Inflammatory macrophage treated with lipopolysaccharide for 4 hours (primary cell): ENCODE data around the gene ZNF865.
A peak's percentile ranks its signal among the peaks of the same experiment; 100 is the strongest.
"Not testable (repeated sequence)": the region's sequence is repeated elsewhere in the genome, so short reads cannot be mapped to it uniquely, and the experiment has no call there.

ENCODE experiments used
- DNase-seq: peaks from one replicate; pipeline ENCODE4 v3.0.0-alpha.2; 2020

The ZNF865 gene

GRCh38 chr19:55605637-55606470 lies at the start of gene ZNF865:
Gene ZNF865, plus strand, starts transcription at chr19:55605647. Its CDS starts 7,972 bp downstream, at chr19:55613619.
- DNase-seq = peak; percentile 77

- no peak for DNase-seq
Observed at GRCh38 chr19:55559684-55560083, 45.8 kb upstream of the ZNF865 start.

DNA sequence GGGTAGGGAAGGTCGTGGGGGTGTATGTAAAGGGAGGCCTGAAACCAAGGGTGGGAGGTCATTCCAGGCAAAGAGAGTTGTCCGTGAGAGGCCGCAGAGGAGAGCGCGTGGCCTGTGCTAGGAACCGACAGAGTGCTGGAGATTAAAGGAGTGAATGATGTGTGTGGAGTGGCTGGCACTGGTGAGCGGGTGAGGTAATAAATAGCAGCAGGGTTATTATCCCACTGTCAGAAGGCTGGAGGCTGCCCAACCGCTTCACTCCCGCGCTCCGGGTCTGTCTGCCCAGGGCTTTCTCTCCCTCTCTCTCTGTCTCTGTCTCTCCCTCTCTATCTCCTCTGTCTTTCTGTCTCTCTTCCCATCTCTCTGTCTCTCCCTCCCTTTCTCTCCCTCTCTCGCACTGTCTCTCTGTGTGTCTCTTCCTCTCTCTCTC lies 42.2 kb upstream of the ZNF865 start:
- DNase-seq = no peak

DNA sequence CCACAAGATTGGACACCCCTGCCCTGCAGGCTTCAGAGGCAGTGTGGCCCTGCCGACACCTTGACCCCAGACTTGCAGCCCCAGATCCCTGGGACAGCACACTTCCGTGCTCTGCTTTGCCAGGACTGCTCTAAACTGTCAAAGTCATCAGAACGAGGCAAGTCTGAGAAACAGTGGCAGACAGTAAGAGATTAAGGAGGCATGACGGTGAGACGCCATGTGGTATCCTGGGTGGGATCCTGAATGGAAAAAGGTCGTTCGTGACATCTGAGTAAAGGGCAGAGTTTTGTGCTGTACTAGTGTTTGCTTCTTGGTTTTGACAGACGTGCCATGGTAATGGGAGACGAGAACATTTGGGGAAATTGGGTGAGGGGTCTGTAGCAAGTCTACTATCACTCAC lies 38.6 kb upstream of the ZNF865 start:
- no peak for DNase-seq

DNA sequence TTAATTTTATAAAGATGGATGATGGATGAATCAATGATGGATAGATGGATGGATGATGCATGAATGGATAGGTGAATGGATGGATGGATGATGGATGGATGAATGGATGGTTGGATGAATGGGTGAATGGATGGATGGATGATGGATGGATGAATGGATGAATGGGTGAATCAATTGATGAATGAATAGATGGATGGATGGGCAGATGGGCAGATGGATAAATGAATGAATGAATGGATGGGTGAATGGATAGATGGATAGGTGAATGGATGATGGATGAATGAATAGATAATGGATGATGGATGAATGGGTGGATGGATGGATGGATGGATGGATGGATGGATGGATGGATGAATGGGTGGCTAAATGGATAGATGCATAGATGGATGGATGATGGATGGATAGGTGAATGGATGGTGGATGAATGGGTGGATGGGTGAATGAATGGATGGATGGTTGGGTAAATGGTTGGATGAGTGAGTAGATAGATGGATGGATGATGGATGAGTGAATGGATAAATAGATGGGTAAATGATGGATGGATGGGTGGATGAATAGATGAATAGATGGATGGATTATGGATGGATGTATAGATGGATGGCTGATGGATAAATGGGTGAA lies 37.6 kb upstream of the ZNF865 start:
- DNase-seq = no peak

- not testable (repeated sequence) for DNase-seq
Observed at GRCh38 chr19:55569477-55569876, 36.0 kb upstream of the ZNF865 start.

DNA sequence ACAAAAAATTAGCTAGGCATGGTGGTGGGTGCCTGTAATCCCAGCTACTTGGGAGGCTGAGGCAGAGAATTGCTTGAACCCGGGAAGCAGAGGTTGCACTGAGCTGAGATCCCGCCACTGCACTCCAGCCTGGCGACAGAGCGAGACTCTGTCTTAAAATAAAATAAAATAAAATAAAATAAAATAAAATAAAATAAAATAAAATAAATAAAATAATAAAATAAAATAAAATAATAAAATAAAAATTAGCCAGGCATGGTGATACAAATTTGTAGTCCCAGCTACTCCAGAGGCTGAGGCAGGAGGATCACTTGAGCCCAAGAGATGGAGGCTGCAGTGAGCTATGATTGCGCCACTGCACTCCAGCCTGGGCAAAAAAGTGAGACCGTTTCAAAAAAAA lies 31.5 kb upstream of the ZNF865 start:
- DNase-seq = not testable (repeated sequence)

GRCh38 chr19:55576746-55577145 lies 28.7 kb upstream of the ZNF865 start:
- DNase-seq = no peak

- no peak for DNase-seq
Observed at GRCh38 chr19:55578031-55578760, 27.3 kb upstream of the ZNF865 start.

GRCh38 chr19:55578761-55579747 lies 26.4 kb upstream of the ZNF865 start:
- no peak for DNase-seq

GRCh38 chr19:55579766-55580621 lies 25.5 kb upstream of the ZNF865 start:
- DNase-seq = no peak

DNA sequence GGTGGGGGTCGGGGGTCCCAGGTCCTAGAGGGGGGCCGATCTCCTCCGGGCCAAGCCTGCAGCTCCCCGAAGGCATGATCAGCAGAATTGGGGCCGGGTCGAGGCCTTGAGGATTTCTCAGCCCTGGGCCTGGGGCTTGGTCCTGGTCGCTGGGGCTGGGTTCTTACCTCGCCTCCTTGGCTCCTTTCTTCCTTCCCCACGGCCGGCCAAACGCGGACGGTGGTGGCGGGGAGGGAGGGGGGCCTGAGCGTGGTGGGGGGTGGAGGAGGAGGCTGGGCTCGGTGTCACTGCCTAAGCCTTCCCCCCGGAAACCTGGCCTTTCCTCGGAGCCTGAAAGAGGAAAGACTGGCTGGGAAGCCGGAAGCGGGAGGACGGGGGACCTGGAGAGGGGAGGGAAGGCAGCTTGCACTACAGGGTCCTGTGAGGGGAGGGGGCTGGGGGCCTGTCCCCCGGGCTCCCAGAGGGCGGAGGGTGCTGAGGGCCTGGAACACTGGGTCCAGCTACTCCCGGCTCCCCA lies 24.8 kb upstream of the ZNF865 start, which contains the start of gene ZNF579:
TSS of gene ZNF579 (minus strand) at position 221 of the 517 bp plus-strand sequence. CDS start 1,209 bp downstream, outside the sequence.
- DNase-seq = peak; percentile 83

DNA sequence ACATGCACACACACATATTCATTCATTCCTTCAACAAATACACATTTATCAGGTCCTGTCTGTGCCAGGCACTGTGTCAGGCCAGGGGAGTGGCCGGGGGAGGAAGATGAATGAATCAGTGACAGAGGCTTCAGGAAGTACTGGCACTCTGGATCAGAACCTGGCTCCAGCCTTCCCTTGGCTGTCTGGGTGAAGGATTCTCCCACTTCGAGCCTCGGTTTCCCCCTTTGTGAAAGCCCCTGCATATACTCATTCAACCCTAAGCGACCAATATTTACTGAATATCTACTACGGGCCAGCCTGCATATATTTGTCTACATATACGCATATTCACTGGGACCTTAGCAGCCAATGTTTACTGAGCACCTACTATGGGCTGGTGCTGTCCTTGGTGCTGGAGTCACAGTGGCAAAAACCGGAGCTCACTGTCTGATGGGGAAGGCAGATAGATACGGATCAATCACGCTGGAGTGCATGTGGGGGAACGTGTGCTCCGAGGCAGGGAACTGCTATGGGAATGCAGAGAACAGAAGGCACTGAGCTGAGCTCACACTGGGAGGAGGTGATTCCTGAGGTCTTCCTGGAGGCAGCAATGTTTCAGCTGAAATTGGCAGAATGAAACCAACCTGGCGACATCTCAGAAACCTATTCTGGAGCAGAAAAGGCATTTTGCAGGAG lies 24.2 kb upstream of the ZNF865 start:
- no peak for DNase-seq

- DNase-seq = no peak
Observed at GRCh38 chr19:55581823-55582223, 23.6 kb upstream of the ZNF865 start.

- not testable (repeated sequence) for DNase-seq
Observed at GRCh38 chr19:55582284-55582683, 23.2 kb upstream of the ZNF865 start.

DNA sequence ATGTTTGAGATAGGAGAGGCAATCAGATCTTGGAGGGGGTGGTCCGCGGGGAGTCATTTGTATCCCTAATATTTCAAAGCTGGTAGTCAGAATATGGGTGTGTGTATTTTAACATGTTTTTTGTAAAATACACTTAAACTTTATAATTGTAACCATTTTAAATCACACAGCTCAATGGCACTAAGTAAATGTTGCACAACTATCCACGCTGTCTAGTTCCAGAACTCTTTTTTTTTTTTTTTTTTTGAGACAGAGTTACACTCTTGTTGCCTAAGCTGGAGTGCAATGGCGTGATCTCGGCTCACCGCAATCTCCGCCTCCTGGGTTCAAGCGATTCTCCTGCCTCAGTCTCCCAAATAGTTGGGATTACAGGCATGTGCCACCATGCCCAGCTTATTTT lies 21.6 kb upstream of the ZNF865 start:
- not testable (repeated sequence) for DNase-seq

DNA sequence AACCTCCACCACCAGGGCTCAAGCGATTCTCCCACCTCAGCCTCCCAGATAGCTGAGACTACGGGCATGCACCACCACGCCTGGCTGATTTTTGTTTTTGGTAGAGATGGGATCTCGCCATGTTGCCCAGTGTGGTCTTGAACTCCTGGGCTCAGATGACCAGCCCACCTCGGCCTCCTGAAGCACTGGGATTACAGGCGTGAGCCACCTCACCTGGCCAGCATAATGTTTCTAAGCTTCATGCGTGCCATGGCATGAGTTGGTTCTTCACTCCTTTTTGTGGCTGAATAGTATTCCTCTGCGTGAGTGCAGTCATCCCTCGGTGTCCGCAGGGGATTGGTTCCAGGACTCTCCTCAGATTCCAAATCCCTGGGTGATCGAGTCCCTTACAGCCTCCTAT lies 20.6 kb upstream of the ZNF865 start:
- DNase-seq = no peak

GRCh38 chr19:55585658-55586339 lies 19.6 kb upstream of the ZNF865 start:
- DNase-seq = no peak

GRCh38 chr19:55586976-55587668 lies 18.3 kb upstream of the ZNF865 start:
- peak; percentile 88 for DNase-seq
